ENCODE data around the gene FGFRL1.

DNA sequence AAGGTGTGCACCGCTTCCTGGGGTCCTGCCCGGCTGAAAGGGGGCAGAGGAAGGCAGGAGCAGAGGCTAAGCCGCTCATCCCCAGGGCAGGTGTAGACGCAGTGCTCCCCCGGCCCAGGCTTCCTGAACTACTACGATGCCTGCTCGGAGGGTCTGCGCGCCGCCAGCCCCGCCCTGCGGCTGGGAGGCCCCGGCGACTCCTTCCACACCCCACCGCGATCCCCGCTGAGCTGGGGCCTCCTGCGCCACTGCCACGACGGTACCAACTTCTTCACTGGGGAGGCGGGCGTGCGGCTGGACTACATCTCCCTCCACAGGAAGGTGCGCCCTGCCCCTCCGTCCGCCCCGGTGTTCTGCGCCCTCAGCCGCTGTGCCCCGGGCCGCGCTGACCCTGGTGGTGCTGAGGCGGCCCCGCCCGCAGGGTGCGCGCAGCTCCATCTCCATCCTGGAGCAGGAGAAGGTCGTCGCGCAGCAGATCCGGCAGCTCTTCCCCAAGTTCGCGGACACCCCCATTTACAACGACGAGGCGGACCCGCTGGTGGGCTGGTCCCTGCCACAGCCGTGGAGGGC is 9.8 kb upstream of the FGFRL1 start:
- TF ChIP-seq EZH2phosphoT487 (IDR thresholded peaks at IDR 0.05; ENCODE audit: insufficient read depth, low read depth) (no peak), EZH2 (IDR thresholded peaks at IDR 0.05; ENCODE audit: insufficient read depth, poor library complexity, severe bottlenecking) (no peak)

All from GM23248 (cell line).